NCI-H460 (cell line): ENCODE results near the gene MAPK11. TPM values are rescaled to one million over a fixed set of nuclear protein-coding genes. Genes with fewer than 3 reads are reported as not detected.

Source experiments
- DNase-seq: peaks from one replicate; pipeline ENCODE4 v3.0.0-alpha.2; 2016; ENCODE audit warnings: low read depth; ENCODE audit errors: extremely low read depth
- total RNA-seq: library from RNA; depleted of rRNA; stranded (reverse); fragments of >200 nt; shearing (Covaris generic); gene quantifications from 2 replicates; pipeline ENCODE4 v1.2.3, GENCODE V29; 2014

The MAPK11 gene
- total RNA-seq, 1 experiment from 2014 or later: 1.3 TPM

DNA sequence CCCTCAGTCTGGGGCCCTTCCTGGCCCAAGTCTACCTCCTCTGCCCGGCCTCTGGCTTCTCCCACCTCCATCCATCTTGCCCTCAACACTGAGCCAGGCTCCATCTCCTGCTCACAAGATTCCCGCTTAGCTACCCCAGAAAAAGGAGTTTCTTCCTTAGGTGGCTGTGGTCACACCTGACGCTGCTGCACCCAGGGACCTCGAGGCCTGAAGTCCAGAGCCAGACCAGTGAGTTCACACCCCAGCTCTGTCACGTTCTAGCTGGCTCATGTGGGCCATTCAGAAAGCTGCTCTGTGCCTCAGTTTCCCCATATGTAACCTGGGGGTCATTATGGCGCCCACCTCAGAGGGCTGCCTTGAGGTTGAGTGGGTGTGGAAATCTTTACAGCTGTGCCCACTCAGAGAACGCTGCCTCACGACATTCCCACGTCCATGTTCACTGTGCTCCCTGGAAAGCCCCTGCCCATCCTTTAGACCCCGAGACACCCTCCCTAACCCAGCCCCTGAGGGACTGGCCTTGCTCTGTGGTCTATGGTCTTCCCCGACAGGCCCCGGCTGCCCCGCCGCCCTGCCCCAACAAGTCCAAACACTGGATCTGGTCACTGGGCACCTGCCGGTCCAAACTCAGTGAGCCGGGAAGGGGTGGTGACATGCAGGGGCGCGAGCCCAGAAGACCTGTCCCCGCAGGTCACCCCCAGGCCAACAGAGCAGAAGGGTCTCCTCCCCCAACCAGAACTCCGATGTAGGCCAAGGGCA lies 27.5 kb upstream of the MAPK11 start:
- DNase-seq: no peak

DNA sequence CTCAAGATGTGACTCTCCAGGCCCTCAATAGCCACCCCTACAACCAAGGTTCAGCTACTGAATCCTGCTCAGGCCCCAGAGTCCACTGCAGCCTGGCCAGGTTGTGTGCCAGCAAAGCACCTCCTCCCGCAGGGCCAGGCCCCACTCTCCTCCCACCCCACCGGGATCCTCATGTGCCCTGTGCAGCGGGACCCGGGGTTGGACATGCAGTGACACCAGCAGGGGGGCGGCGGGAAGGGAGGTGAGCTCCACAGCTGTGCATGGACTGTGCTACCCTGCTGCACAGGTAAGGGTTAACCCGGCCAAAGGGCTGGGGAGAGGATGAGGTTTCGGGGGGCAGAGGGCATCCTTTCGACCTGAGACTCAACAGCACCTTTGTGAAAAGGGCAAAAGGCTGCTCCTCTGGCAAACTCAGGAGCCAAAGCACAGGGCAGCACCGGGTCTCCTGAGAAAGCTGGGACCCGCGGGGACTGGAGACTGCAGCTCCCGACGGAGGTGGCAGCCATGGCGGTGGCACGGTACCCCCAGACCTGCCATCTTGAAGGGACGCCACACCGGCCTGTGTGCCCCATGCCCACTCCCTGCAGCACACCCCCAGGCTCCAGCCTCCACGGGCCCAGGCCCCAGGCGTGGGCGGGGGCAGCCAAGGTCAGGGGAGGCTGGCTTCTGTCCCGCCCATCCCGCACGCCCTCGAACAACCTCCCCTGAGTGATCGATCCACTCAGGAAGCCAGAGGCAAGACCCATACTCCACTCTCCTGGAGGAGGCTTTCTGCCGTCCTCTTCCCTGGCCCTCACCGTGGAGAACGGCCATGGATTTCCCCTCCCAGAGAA lies 26.7 kb upstream of the MAPK11 start:
- no peak for DNase-seq

DNA sequence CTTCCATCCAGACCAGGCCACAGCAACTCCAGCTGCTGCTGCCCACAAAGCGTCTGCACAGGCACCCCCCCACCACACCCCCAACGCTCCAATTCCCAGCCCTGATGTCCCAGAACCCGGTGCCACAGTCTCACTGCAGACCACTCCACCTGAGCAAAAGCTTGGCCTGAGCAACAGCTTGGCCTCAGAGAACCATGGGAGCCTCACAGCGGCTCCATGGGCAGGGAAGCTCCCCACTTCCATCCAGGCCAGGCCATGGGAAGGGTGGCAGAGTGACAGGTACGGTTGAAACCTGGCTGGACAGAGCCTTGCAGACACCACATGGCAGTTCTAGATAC lies 24.1 kb upstream of the MAPK11 start:
- DNase-seq: no peak

DNA sequence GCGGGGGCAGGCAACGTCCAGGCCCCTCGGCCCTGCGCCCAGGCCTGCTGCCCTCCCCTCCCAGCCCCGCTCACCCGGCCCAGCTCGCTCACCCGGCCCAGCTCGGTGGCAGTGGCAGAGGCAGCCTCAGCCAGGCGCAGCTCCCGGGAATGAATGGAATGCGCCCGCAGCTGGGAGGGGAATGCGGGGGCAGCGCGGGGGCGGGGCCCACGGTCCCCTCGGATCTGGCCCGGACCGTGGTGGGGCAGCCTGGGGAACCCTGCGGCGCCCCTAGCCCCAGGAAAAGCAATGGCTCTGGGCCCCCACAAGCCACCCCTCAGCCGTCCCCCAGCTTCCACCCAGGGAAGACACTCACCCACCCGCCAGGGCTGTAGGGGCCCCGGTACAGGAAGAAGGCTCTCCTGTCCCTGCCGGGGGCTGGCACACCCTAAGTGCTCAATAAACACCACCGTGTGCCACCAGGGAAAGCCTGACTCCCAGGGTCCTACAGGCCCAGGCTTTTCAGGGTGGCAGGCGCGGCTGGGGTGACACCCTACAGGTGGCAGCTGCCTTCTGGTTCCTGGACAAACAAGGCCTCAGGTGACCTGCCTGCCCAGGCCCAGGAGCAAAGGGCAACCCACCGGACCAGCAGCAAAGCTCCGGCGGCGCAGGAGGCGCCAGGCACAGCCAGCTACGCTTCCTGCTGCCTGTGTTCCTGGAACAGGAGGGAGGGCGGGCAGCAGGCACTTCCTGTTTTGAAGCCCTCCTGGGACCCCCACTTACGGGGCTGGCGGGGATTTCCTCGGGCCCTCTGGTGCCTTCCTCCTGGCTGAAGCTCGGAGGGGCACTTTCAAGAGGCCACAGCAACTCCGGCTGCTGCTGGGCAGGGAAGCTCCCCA lies 23.5 kb upstream of the MAPK11 start:
- no peak for DNase-seq

DNA sequence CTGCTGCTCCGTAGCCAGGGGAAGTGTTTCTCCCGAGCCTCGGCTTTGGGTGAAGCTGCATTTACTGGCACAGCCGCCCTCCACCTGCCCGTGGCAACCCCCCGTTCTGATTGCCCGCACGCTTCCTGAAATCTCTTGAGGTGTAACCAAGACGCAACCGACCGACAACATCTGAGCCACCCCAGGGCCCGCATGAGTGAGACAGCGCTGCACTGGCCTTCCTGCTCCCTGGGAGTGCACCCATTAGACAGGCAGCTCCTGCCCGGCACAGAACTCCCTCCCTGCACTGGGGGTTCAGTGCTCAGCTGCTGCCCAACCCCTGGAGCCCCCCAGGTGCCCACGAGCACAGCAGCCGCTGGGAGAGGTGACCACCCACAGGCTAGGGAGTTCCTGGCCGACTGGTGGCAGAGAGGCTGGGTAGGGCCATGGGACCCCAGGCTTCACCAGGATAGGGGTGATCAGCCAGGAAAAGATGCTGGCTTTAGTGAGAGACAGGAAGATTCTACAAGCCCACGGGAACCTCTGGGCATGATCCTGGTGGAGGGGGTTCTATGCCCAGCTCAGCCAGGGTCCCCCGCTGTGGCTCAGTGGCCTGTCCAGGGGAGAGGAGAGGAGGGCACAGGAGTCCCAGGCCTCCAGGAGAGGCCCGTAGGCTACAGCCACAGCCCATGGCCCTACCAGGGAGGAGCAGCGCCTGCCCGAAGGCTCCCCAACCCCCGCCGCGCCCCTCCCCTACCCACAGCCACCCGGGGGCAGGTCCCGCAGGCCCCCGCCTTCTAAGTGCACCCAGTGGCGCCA lies 22.7 kb upstream of the MAPK11 start:
- DNase-seq: no peak

DNA sequence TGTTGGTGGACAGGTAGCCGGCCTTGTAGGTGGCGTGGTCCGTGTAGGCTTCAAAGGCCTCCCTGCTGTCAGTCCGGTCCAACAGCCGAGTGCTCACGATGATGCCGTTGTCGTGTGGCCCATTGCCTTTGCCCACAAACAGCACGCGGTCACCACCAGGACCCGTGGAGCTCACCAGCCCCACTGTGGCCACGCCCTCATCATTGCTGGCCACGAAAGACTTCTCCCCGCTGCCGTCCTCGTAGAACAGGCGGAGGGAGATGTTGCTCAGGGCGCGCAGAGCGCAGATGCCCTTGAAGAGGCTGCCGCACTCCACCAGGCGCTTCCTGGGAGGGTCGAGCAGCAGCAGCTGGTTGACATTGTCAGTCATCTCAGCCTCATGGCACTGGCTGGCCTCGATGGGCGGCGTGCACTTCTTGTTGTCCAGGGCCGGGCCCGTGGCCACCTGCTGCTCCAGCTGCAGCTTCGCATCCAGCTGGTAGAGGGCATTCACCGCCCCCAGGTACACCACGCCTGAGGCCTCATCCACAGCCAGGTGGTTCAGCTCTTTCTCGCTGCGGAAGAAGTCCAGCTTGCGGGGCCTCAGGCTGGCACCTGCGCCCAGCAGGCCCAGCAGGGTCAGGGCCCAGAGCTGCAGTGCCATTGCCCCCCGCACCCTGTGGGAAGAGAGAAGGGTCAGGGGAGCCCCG lies 19.9 kb upstream of the MAPK11 start:
- no peak for DNase-seq

DNA sequence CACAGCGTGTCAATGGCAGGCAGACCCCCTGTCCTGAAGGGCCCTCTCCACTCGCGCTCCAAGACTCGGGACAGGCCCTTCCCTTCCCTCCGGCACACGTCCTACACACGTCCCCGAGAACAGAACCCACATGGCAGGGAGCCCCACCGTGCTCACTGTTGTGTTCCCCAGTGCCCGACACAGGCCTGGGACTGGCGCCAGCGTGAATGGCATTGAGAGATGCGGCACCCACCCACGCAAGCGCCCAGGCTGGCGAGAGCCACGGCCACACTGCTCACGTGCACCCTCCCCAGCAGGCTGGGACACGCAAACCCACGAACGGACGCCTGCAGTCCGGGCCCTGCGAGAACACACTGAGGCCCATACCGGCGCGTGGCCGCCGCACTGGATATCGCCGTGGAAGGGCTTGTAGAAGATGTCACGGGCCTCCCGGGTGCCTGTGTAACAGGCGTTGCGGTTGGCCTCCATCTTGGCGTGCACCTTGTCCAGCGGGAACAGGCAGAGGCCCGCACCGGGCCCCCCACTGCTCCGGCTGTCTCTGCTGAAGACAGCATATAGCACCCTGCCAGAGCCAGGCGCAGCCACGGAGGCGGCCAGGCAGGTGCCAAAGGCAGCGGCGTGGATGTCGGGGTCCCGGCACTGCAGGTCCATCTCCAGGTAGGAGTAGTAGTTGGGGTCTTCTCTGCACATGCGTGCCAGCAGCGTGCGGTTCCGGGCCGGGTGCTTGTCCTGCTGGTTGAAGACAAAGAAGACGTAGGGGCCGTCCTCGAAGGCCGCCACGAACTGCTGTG lies 19.2 kb upstream of the MAPK11 start:
- no peak for DNase-seq

DNA sequence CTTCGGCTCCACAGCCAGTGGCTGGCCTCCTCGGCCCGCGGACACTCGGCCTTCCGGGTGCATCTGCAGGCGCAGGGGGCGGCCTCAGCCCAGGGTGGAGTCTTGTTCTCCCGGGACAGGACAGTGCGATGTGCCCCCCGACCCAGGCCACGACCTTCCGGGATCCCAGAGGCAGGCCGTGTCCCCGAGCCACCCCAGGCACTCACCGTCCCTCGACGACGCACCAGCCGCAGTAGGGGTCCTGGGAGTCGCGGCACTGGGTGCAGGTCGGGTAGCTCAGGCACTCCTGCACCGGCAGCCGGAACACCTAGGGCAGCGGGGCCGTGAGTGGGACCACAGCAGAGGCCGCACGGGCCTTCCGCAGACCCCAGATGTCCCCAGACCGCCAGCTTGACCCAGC lies 17.6 kb upstream of the MAPK11 start:
- DNase-seq: no peak

DNA sequence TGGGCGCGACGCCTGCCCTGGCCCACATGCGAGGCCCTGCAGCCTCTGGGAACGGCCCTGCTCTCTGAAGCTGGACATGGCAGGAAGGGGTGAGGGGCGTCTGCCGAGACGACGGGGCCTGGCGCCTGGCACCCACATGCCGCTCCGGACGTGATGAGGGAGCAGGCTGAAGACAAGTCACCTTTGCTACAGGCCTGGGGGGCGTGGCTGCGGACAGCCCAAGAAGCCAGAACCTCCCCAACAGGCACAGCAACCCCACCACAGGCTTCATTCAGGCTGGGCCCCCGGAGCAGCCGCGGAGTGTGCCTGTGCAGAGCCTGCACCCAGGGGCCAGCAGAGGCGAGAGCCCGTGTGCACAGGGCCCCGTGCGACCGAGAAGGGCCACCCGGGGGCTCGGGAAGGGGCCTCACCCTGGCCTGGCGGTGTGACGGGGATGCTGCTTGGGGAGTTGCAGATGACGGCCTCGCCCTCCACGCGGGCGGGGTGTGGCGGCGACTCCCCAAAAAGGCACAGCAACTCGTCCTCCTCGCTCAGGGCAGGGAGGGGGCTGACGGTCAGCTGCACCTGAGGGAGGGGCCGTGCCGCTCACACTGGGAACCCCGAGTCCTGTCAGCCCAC lies 16.6 kb upstream of the MAPK11 start:
- no peak for DNase-seq

DNA sequence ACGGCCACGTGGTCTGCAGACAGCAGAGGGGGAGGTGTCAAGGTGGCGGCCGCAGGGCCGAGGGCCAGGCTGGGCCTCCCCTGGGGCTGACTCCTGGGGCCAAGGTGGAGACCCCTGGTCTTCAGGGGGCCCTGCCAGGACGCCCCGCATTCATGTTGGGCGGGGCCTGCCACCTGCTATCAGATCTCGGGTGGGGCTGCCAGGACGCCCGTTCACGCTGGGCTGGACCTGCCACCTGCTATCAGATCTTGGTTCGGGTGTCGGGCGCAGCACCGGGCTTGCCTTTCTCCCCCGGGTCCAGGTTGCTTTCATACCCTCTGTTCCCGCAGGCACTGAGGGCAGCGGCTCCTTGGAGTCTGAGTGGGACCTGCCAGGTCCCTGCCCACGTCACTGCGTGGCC lies 16.1 kb upstream of the MAPK11 start:
- no peak for DNase-seq

DNA sequence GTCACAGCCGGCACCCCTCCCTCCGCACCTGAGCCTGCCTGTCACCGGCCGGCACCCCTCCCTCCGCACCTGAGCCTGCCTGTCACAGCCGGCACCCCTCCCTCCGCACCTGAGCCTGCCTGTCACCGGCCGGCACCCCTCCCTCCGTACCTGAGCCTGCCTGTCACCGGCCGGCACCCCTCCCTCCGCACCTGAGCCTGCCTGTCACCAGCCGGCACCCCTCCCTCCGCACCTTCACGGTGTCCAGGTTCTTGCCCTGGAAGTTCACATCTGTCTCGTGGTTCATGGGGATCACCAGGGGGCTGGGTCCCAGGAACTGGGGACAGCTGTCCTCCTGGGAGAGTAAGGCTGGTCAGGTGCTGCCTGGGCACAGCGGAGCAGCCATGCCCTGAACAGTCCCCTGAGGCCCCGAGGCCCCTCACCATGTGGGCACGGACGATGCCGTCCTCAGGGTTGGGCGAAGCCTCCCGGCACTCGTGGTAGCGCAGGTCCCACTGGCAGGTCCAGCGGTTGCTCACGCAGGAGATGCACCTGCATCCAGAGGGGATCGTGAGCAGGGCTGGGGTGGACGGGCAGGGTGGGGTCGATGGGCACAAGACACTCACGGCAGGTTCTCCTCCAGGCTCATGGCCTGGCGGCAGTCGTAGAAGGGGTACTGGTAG lies 15.5 kb upstream of the MAPK11 start:
- DNase-seq: no peak

DNA sequence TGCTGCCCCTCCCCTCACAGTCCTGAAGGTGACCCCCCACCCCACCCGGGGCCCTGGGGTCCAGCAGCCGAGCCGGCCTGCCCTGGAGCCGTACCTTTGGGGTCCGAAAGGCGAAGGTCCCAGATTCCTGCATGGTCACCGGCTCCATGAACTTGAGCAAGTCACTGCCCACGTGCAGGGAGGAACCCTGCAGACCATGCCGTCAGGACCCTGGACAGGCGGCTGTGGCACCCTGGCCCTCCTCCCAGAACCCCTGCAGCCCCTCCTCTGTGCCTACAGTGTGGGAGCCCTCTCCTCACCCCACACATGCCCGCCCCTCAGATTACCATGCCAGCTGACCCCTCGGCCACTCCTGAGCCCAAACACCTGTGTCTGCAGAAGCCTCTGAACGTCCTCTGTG lies 14.3 kb upstream of the MAPK11 start:
- no peak for DNase-seq

DNA sequence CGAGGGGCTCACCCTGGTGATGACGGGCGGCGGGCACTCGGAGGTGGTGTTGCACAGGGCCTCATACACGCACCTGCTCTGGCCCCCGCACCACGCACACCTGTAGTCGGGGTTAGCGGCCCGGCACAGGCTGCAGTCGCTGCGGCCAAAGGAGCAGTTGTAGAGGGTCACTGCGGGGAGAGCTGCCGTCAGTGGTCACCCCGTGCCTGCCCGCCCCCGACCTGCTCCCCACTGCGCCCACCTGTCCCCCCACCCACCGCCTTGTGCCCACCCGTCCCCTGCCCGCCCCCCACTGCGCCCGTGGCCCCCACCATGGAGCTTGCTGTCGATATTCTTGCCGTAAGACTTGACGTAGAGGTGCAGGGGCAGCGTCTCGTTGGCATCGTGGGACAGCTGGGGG lies 13.6 kb upstream of the MAPK11 start:
- no peak for DNase-seq

DNA sequence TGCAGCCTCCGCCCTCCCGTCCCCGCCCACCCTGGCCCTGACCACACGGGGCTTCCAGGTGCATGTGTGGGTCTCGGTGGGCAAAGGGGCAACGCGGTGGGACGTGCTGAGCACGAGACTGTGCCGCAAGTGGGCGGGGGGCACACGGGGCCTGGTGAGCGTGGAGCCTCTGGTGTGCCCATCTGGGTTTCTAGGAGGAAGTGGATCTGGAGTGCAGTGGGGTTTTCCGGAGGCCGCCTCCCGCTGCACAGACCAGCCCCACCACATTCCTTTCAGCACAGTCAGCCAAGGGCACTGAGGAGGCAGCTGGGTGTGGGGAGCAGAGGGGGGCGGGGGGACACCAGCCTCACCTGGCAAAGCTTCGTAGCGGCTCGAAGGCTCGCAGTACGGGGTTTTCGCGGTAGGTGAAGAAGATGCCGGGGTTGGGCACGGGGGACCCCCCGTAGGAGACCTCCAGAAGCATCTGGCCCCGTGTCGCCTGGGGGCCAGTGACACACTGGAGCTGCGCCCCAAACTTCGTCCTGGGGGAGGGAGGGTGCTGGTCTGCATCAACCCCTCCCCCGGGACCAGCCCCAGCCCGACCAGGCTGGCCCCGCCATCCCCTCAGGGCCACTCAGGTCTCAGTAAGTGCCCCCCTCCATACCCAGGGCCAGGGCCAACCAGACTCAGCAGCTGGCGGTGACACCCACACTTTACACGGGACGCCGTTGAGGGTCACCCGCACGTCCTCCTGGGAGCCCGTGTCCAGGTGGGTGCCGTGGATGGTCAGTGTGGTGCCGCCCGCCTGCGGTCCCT lies 12.4 kb upstream of the MAPK11 start:
- no peak for DNase-seq

DNA sequence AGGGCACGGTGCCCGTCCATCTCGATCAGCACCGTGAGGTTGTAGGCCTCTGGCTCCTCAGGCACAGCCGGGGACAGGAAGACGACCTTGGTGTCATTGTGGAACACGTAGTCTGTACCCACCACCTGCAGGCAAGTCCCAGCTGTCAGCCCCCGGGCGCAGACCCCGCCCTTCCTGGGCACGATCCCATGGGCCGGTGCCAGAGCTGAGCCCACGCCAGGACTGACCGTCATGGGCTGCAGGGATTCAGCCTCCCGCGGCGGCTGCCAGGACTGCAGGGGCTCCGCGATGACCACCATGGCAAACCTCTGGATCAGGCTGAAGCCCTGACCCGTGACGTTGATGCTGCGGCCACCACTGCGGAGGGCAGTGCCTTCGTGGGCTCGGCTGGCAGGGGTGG lies 11.8 kb upstream of the MAPK11 start:
- DNase-seq: no peak

DNA sequence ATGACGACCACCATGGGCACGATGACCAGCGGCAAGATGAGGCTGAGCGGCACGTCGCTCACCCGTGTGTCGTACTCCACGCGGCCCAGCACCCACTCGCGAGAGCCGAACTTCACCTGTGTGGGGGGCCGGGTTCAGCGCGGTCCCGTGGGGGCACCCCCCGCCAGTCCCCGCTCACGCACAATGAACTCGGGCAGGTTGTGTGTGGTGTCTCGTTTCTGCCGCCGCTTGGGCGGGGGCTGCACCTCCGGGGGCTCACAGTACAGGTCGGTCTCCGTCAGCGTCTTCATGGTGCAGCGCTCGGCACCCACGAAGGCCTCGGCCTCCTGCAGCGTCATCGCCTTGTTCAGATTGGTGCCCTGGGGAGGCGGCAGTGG lies 11.2 kb upstream of the MAPK11 start:
- no peak for DNase-seq

DNA sequence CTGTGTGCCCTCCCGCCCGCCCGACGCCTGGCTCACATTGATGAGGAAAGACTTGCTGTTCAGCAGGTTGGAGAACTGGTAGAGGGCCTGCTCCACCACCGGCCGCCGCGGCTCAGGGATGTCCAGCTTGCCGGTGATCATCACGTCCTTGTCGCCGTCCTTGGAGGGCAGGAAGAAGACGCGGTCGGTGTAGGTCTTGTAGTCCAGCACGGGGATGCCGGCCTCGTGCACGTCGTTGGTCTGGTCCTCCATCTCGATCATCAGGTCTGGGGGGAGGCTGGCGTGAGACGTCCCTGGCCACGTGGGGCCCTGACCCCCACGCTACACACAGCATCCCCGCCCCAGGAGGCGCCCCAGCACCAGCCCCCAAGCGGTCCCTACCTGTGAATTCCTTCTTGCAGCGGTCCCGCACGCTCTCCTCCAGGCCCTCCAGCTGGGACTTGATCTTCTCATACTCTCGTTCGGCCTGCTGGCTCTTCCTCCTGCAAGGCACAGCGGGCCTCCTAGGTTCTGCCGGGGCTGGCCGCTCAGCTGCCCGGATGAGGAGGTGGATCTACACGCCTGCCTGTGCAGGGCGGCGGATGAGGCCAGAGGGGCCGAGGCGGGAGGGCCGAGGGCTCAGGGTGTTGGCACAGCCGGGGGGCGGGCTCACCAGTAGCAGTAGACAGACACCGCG lies 10.7 kb upstream of the MAPK11 start:
- DNase-seq: no peak
